Activated T-helper 2 cell treated with anti-CD3 and anti-CD28 coated beads, Interferon-gamma antibody, Interleukin-2, Interleukin-4, amounts not matched to agents 10 μg/mL and 5 μg/mL and 100 μg/mL, durations not matched to agents 14 hours and 24 hours and 36 hours (primary cell): ENCODE results near the gene CLEC4M. TPM values are rescaled to one million over a fixed set of nuclear protein-coding genes. Genes with fewer than 3 reads are reported as not detected.

Source experiments
- DNase-seq: peaks from one replicate; pipeline ENCODE4 v3.0.0; 2021; ENCODE audit warnings: low spot score
- H3K27ac Mint-ChIP-seq: one replicate; pipeline ENCODE4 v1.8.0; 2021; ENCODE audit warnings: mixed read lengths
- H3K27me3 Mint-ChIP-seq: one replicate; pipeline ENCODE4 v1.8.0; 2021; ENCODE audit warnings: low read depth, mixed read lengths
- H3K36me3 Mint-ChIP-seq: one replicate; pipeline ENCODE4 v1.8.0; 2021; ENCODE audit warnings: low read depth, mixed read lengths
- H3K4me1 Mint-ChIP-seq: one replicate; pipeline ENCODE4 v1.8.0; 2021; ENCODE audit warnings: low read depth, mixed read lengths
- H3K4me3 Mint-ChIP-seq: one replicate; pipeline ENCODE4 v1.8.0; 2021; ENCODE audit warnings: low read depth, mild to moderate bottlenecking, moderate library complexity, mixed read lengths
- H3K9me3 Mint-ChIP-seq: one replicate; pipeline ENCODE4 v1.8.0; 2021; ENCODE audit warnings: mixed read lengths
- intact Hi-C: fragments of 100-400 bp; cut with micrococcal nuclease; formaldehyde crosslinking; loops from one replicate; pipeline ENCODE4 v1.15.1; 2023
- total RNA-seq: library from RNA; stranded (reverse); gene quantifications from 2 replicates; pipeline ENCODE4 v1.2.3, GENCODE V29; 2022

CLEC4M gene
- total RNA-seq, 1 donor from 2014 or later, result not detected

- Mint-ChIP-seq H3K27me3 (peaks cover 54% of the 10 kb centered on the region), H3K4me1 (no peaks in the 10 kb centered on the region), H3K9me3 (no peaks in the 10 kb centered on the region), H3K27ac (no peak overlapping the region), H3K4me3 (no peak overlapping the region), H3K36me3 (no peaks in the 10 kb centered on the region)
- no peak for DNase-seq
- intact Hi-C loops, result no loop called here
Measured at GRCh38 chr19:7733376-7733775, 29.7 kb upstream of the CLEC4M start.

GRCh38 chr19:7734220-7735203, 28.5 kb upstream of the CLEC4M start:
- no peaks in the 10 kb centered on the region for H3K4me1 Mint-ChIP-seq
- H3K27ac Mint-ChIP-seq, result no peak overlapping the region
- H3K4me3 Mint-ChIP-seq, result no peak overlapping the region
- intact Hi-C loops, result no loop called here
- no peak for DNase-seq
- H3K9me3 Mint-ChIP-seq, result no peaks in the 10 kb centered on the region
- H3K27me3 Mint-ChIP-seq, result peaks cover 43% of the 10 kb centered on the region
- H3K36me3 Mint-ChIP-seq, result no peaks in the 10 kb centered on the region

- H3K27me3 Mint-ChIP-seq, result peaks cover 32% of the 10 kb centered on the region
- no peaks in the 10 kb centered on the region for H3K9me3 Mint-ChIP-seq
- intact Hi-C loops, result no loop called here
- no peak for DNase-seq
- no peak overlapping the region for H3K4me3 Mint-ChIP-seq
- no peak overlapping the region for H3K27ac Mint-ChIP-seq
- no peaks in the 10 kb centered on the region for H3K4me1 Mint-ChIP-seq
- no peaks in the 10 kb centered on the region for H3K36me3 Mint-ChIP-seq
Measured at GRCh38 chr19:7736148-7736547, 26.9 kb upstream of the CLEC4M start.

- Mint-ChIP-seq H3K27me3 (peaks cover 24% of the 10 kb centered on the region), H3K4me3 (no peak overlapping the region), H3K27ac (no peak overlapping the region), H3K9me3 (no peaks in the 10 kb centered on the region), H3K36me3 (no peaks in the 10 kb centered on the region), H3K4me1 (no peaks in the 10 kb centered on the region)
- DNase-seq, result no peak
- intact Hi-C loops, result no loop called here
Measured at GRCh38 chr19:7737215-7737614, 25.8 kb upstream of the CLEC4M start.

- no peak for DNase-seq
- Mint-ChIP-seq H3K27me3 (peaks cover 20% of the 10 kb centered on the region), H3K4me3 (no peak overlapping the region), H3K36me3 (no peaks in the 10 kb centered on the region), H3K4me1 (no peaks in the 10 kb centered on the region), H3K27ac (no peak overlapping the region), H3K9me3 (no peaks in the 10 kb centered on the region)
- intact Hi-C loops, result no loop called here
Measured at GRCh38 chr19:7738023-7738422, 25.0 kb upstream of the CLEC4M start.

- Mint-ChIP-seq H3K9me3 (no peaks in the 10 kb centered on the region), H3K27me3 (peaks cover 15% of the 10 kb centered on the region), H3K36me3 (no peaks in the 10 kb centered on the region), H3K4me1 (no peaks in the 10 kb centered on the region), H3K4me3 (no peak overlapping the region), H3K27ac (no peak overlapping the region)
- DNase-seq, result no peak
- intact Hi-C loops, result no loop called here
Measured at GRCh38 chr19:7739211-7739755, 23.8 kb upstream of the CLEC4M start.

GRCh38 chr19:7739801-7740681, 23.0 kb upstream of the CLEC4M start:
- intact Hi-C loops, result no loop called here
- peaks cover 12% of the 10 kb centered on the region for H3K27me3 Mint-ChIP-seq
- no peaks in the 10 kb centered on the region for H3K9me3 Mint-ChIP-seq
- no peak overlapping the region for H3K27ac Mint-ChIP-seq
- no peaks in the 10 kb centered on the region for H3K36me3 Mint-ChIP-seq
- H3K4me1 Mint-ChIP-seq, result no peaks in the 10 kb centered on the region
- DNase-seq, result no peak
- no peak overlapping the region for H3K4me3 Mint-ChIP-seq

- H3K27ac Mint-ChIP-seq, result no peak overlapping the region
- intact Hi-C loops, result no loop called here
- no peaks in the 10 kb centered on the region for H3K4me1 Mint-ChIP-seq
- no peaks in the 10 kb centered on the region for H3K9me3 Mint-ChIP-seq
- no peak for DNase-seq
- H3K4me3 Mint-ChIP-seq, result no peak overlapping the region
- peaks cover 10% of the 10 kb centered on the region for H3K27me3 Mint-ChIP-seq
- H3K36me3 Mint-ChIP-seq, result no peaks in the 10 kb centered on the region
Measured at GRCh38 chr19:7740682-7741054, 22.4 kb upstream of the CLEC4M start.

GRCh38 chr19:7742575-7742974, 20.5 kb upstream of the CLEC4M start:
- H3K9me3 Mint-ChIP-seq, result no peaks in the 10 kb centered on the region
- H3K27ac Mint-ChIP-seq, result no peak overlapping the region
- intact Hi-C loops, result no loop called here
- H3K4me3 Mint-ChIP-seq, result no peak overlapping the region
- H3K36me3 Mint-ChIP-seq, result no peaks in the 10 kb centered on the region
- DNase-seq, result no peak
- no peaks in the 10 kb centered on the region for H3K4me1 Mint-ChIP-seq
- peaks cover 7% of the 10 kb centered on the region for H3K27me3 Mint-ChIP-seq

- Mint-ChIP-seq H3K27ac (no peak overlapping the region), H3K27me3 (peaks cover 7% of the 10 kb centered on the region), H3K4me3 (no peak overlapping the region), H3K36me3 (no peaks in the 10 kb centered on the region), H3K9me3 (peaks cover 2% of the 10 kb centered on the region), H3K4me1 (no peaks in the 10 kb centered on the region)
- DNase-seq, result no peak
- intact Hi-C loops, result no loop called here
Measured at GRCh38 chr19:7742991-7743390, 20.1 kb upstream of the CLEC4M start.

- intact Hi-C loops, result no loop called here
- Mint-ChIP-seq H3K27ac (no peak overlapping the region), H3K9me3 (peaks cover 5% of the 10 kb centered on the region), H3K27me3 (peaks cover 7% of the 10 kb centered on the region), H3K4me1 (no peaks in the 10 kb centered on the region), H3K36me3 (no peaks in the 10 kb centered on the region), H3K4me3 (no peak overlapping the region)
- DNase-seq, result no peak
Measured at GRCh38 chr19:7743425-7743841, 19.6 kb upstream of the CLEC4M start.

GRCh38 chr19:7744199-7744786, 18.8 kb upstream of the CLEC4M start:
- Mint-ChIP-seq H3K27ac (no peak overlapping the region), H3K4me1 (no peaks in the 10 kb centered on the region), H3K36me3 (no peaks in the 10 kb centered on the region), H3K27me3 (peaks cover 7% of the 10 kb centered on the region), H3K9me3 (peaks cover 5% of the 10 kb centered on the region), H3K4me3 (no peak overlapping the region)
- no peak for DNase-seq
- intact Hi-C loops, result no loop called here
